Tibial artery (tissue), 4 donors: ENCODE results near the gene CACNA1C.
A peak's percentile ranks its signal among the peaks of the same experiment; 100 is the strongest.

Experiments used
- DNase-seq, 2 donors: peaks; one replicate each; pipeline ENCODE4 v3.0.0-alpha.2; 2019
- H3K27ac ChIP-seq, 2 donors: fragments of 200-600 bp; sonication (generic) in 1 of 2; 1 replicate in 1 of 2; 2 replicates in 1 of 2; pipeline ENCODE4 v1.5.1; 2018 to 2019; ENCODE audit warnings: mild to moderate bottlenecking in 1 of 2
- H3K27me3 ChIP-seq, 2 donors: fragments of 200-600 bp; sonication (generic) in 1 of 2; one replicate each; pipeline versions ENCODE4 v1.5.1 to v1.6.0; 2016 to 2019
- H3K36me3 ChIP-seq, 3 donors: fragments of 200-600 bp; sonication (generic) in 2 of 3; one replicate each; pipeline ENCODE4 v1.5.1; 2016 to 2019; ENCODE audit warnings: mild to moderate bottlenecking in 2 of 3
- H3K4me1 ChIP-seq, 4 donors: fragments of 200-600 bp; sonication (generic) in 2 of 4; 1 replicate in 3 of 4; 2 replicates in 1 of 4; pipeline ENCODE4 v1.5.1; 2016 to 2019
- H3K4me3 ChIP-seq, 2 donors: fragments of 200-600 bp; sonication (generic) in 1 of 2; 1 replicate in 1 of 2; 2 replicates in 1 of 2; pipeline ENCODE4 v1.5.1; 2018 to 2019; ENCODE audit warnings: mild to moderate bottlenecking in 2 of 2
- H3K9me3 ChIP-seq, 3 donors: fragments of 200-600 bp; sonication (generic) in 1 of 3; one replicate each; pipeline ENCODE4 v1.5.1; 2016 to 2019
- CTCF ChIP-seq, 2 experiments: fragments of 200-600 bp in 1 of 2; fragments of 450-650 bp in 1 of 2; IDR thresholded peaks; one replicate each; pipeline ENCODE4 v1.5.1; 2017 to 2019; ENCODE audit warnings: antibody characterized with exemption in 2 of 2, mild to moderate bottlenecking in 1 of 2, moderate library complexity in 1 of 2
- intact Hi-C: fragments of 100-400 bp; cut with DNase I; formaldehyde crosslinking; loops from one replicate; pipeline ENCODE4 v1.15.0; 2023; ENCODE audit warnings: low total_unique reads

The CACNA1C gene

GRCh38 chr12:2319737-2320506 lies 267.1 kb downstream of the CACNA1C start:
- no peak for TF ChIP-seq CTCF (IDR thresholded peaks at IDR 0.05)
- no peaks in the 10 kb centered on the region for H3K9me3 ChIP-seq
- intact Hi-C loops = no loop called here
- peaks cover 8 to 72% (median 40%) of the 10 kb centered on the region in 4 donors for H3K4me1 ChIP-seq
- H3K36me3 ChIP-seq = no peaks in the 10 kb centered on the region
- no peak for DNase-seq
- H3K4me3 ChIP-seq = no peak overlapping the region
- H3K27me3 ChIP-seq = no peaks in the 10 kb centered on the region
- H3K27ac ChIP-seq = peak overlapping the region in 1 of 2 donors; percentile 6

GRCh38 chr12:2320841-2321240 lies 268.1 kb downstream of the CACNA1C start:
- no peak for TF ChIP-seq CTCF (IDR thresholded peaks at IDR 0.05)
- peak overlapping the region in 1 of 2 donors; percentile 2 for H3K27ac ChIP-seq
- no peaks in the 10 kb centered on the region for H3K36me3 ChIP-seq
- H3K27me3 ChIP-seq = no peaks in the 10 kb centered on the region
- no peaks in the 10 kb centered on the region for H3K9me3 ChIP-seq
- intact Hi-C loops = no loop called here
- H3K4me1 ChIP-seq = peaks cover 8 to 81% (median 48%) of the 10 kb centered on the region in 4 donors
- H3K4me3 ChIP-seq = no peak overlapping the region
- DNase-seq = no peak

- H3K9me3 ChIP-seq = no peaks in the 10 kb centered on the region
- H3K27ac ChIP-seq = peak overlapping the region; percentile 70 to 73
- no peaks in the 10 kb centered on the region for H3K36me3 ChIP-seq
- no peaks in the 10 kb centered on the region for H3K27me3 ChIP-seq
- H3K4me1 ChIP-seq = peaks cover 8 to 87% (median 51%) of the 10 kb centered on the region in 4 donors
- H3K4me3 ChIP-seq = no peak overlapping the region
- intact Hi-C loops = no loop called here
- TF ChIP-seq CTCF (IDR thresholded peaks at IDR 0.05) = no peak
- DNase-seq = no peak
Measured at GRCh38 chr12:2322554-2323120, 269.9 kb downstream of the CACNA1C start.

- no peak for DNase-seq
- H3K9me3 ChIP-seq = no peaks in the 10 kb centered on the region
- no peaks in the 10 kb centered on the region for H3K27me3 ChIP-seq
- H3K27ac ChIP-seq = peak overlapping the region; percentile 70 to 73
- intact Hi-C loops = no loop called here
- no peaks in the 10 kb centered on the region for H3K36me3 ChIP-seq
- H3K4me1 ChIP-seq = peaks cover 8 to 77% (median 49%) of the 10 kb centered on the region in 4 donors
- no peak overlapping the region for H3K4me3 ChIP-seq
- TF ChIP-seq CTCF (IDR thresholded peaks at IDR 0.05) = no peak
Measured at GRCh38 chr12:2323532-2324255, 270.9 kb downstream of the CACNA1C start.

- Histone ChIP-seq H3K36me3 (no peaks in the 10 kb centered on the region), H3K27me3 (no peaks in the 10 kb centered on the region), H3K4me3 (no peak overlapping the region), H3K4me1 (peaks cover 8 to 73% (median 46%) of the 10 kb centered on the region in 4 donors), H3K27ac (peak overlapping the region; percentile 70 to 73), H3K9me3 (no peaks in the 10 kb centered on the region)
- TF ChIP-seq CTCF (IDR thresholded peaks at IDR 0.05) = no peak
- DNase-seq = no peak
- intact Hi-C loops = no loop called here
Measured at GRCh38 chr12:2324387-2324786, 271.6 kb downstream of the CACNA1C start.
